GM23338 (cell line): ENCODE results near the gene ARHGEF39. TPM values are rescaled to one million over a fixed set of nuclear protein-coding genes. Genes with fewer than 3 reads are reported as not detected.

Source experiments
- ATAC-seq: fragments of 200-7000 bp; cut with Tn5 transposase; 3 replicates; pipeline ENCODE4 v1.9.1; 2020
- DNase-seq: peaks from one replicate; pipeline ENCODE4 v3.0.0-alpha.2; 2015; ENCODE audit warnings: low spot score
- H2AFZ ChIP-seq: fragments of 200-600 bp; sonication (generic); 2 replicates; pipeline ENCODE4 v1.8.0; 2016; ENCODE audit warnings: antibody characterized with exemption, mild to moderate bottlenecking, moderate library complexity
- H3F3A ChIP-seq: fragments of 200-600 bp; sonication (generic); replicated peaks from 2 replicates; pipeline ENCODE4 v1.8.0; 2017; ENCODE audit warnings: antibody characterized with exemption, mixed run types, low read depth
- H3K27ac ChIP-seq: fragments of 200-600 bp; sonication (generic); 2 replicates; pipeline ENCODE4 v1.6.1; 2016; ENCODE audit warnings: low read depth
- H3K27me3 ChIP-seq: fragments of 200-600 bp; sonication (generic); 2 replicates; pipeline ENCODE4 v1.8.0; 2016; ENCODE audit warnings: mild to moderate bottlenecking, mixed run types, moderate library complexity; ENCODE audit not compliant: insufficient read depth
- H3K36me3 ChIP-seq: fragments of 200-600 bp; sonication (generic); 2 replicates; pipeline ENCODE4 v1.8.0; 2016; ENCODE audit warnings: mild to moderate bottlenecking; ENCODE audit not compliant: insufficient read depth
- H3K4me1 ChIP-seq: fragments of 200-600 bp; sonication (generic); 2 replicates; pipeline ENCODE4 v1.8.0; 2016; ENCODE audit warnings: mild to moderate bottlenecking, moderate library complexity; ENCODE audit not compliant: insufficient read depth
- H3K4me2 ChIP-seq: fragments of 200-600 bp; sonication (generic); 2 replicates; pipeline ENCODE4 v1.7.1; 2017; ENCODE audit warnings: mixed run types
- H3K4me3 ChIP-seq: fragments of 200-600 bp; sonication (generic); 2 replicates; pipeline ENCODE4 v1.6.1; 2016; ENCODE audit warnings: mixed run types
- H3K79me2 ChIP-seq: fragments of 200-600 bp; sonication (generic); replicated peaks from 2 replicates; pipeline ENCODE4 v1.8.0; 2017; ENCODE audit warnings: mild to moderate bottlenecking; ENCODE audit not compliant: insufficient read depth
- H3K9me2 ChIP-seq: fragments of 200-600 bp; sonication (generic); 2 replicates; pipeline ENCODE4 v1.8.0; 2017; ENCODE audit not compliant: insufficient read depth
- H4K20me1 ChIP-seq: fragments of 200-600 bp; sonication (generic); replicated peaks from 2 replicates; pipeline ENCODE4 v1.8.0; 2017; ENCODE audit warnings: mild to moderate bottlenecking; ENCODE audit not compliant: insufficient read depth
- H3K27ac Mint-ChIP-seq: 2 replicates; pipeline ENCODE4 v1.8.0; 2020; ENCODE audit warnings: inconsistent platforms, mild to moderate bottlenecking, moderate library complexity, mixed read lengths
- H3K27me3 Mint-ChIP-seq: 3 replicates; pipeline ENCODE4 v1.8.0; 2022; ENCODE audit warnings: low read depth, mild to moderate bottlenecking, moderate library complexity, mixed read lengths, inconsistent platforms; ENCODE audit not compliant: insufficient read depth, poor library complexity
- H3K36me3 Mint-ChIP-seq: 3 replicates; pipeline ENCODE4 v1.8.0; 2021; ENCODE audit warnings: low read depth, mild to moderate bottlenecking, inconsistent platforms, moderate library complexity, mixed read lengths
- H3K4me1 Mint-ChIP-seq: 3 replicates; pipeline ENCODE4 v1.8.0; 2020; ENCODE audit warnings: mild to moderate bottlenecking, inconsistent platforms, mixed read lengths
- H3K4me3 Mint-ChIP-seq: 3 replicates; pipeline ENCODE4 v1.8.0; 2021; ENCODE audit warnings: moderate library complexity, mild to moderate bottlenecking, inconsistent platforms, mixed read lengths
- H3K9me3 Mint-ChIP-seq: 3 replicates; pipeline ENCODE4 v1.8.0; 2020; ENCODE audit warnings: moderate library complexity, mild to moderate bottlenecking, inconsistent platforms, mixed read lengths
- CREB1 ChIP-seq: fragments of 250-450 bp; sonication (Bioruptor Pico); IDR thresholded peaks from 2 replicates; pipeline ENCODE4 v1.5.0; 2020; ENCODE audit warnings: low read depth, mild to moderate bottlenecking, moderate library complexity
- CTCF ChIP-seq, 2 experiments: fragments of 200-600 bp in 1 of 2; sonication (generic) in 1 of 2; conservative IDR thresholded peaks; 2 replicates each; pipeline versions ENCODE4 v1.5.1 to v1.6.1; 2016 to 2017; ENCODE audit warnings: antibody characterized with exemption in 2 of 2, low read depth in 2 of 2, mild to moderate bottlenecking in 2 of 2, moderate library complexity in 1 of 2
- JUNB ChIP-seq: IDR thresholded peaks from one replicate; pipeline ENCODE4 v1.6.1; 2016; ENCODE audit warnings: antibody characterized with exemption; ENCODE audit not compliant: unreplicated experiment
- NANOG ChIP-seq: IDR thresholded peaks from 2 replicates; pipeline ENCODE4 v1.6.1; 2016; ENCODE audit warnings: antibody characterized with exemption, borderline replicate concordance
- POLR2AphosphoS5 ChIP-seq: IDR thresholded peaks from 2 replicates; pipeline ENCODE4 v1.6.1; 2016; ENCODE audit warnings: antibody characterized with exemption, low read depth
- polyA plus RNA-seq: library from polyadenylated mRNA; unstranded; fragments of >200 nt; fragmentation: Nextera tagmentation; extraction: Ambion mirVana; gene quantifications from 2 replicates; pipeline ENCODE4 v1.2.1, GENCODE V29; 2016
- total RNA-seq: library from RNA; depleted of rRNA; stranded (reverse); fragments of >200 nt; shearing (Covaris generic); gene quantifications from 2 replicates; pipeline ENCODE4 v1.2.3, GENCODE V29; 2014
- TF ChIP-seq, protein P1 (sequence below): fragments of 250-450 bp; sonication (Bioruptor Pico); IDR thresholded peaks from 2 replicates; pipeline ENCODE4 v1.5.0; 2020; ENCODE audit warnings: mild to moderate bottlenecking, moderate library complexity

ARHGEF39 gene
- total and polyA plus RNA-seq, 2 experiments from 2014 or later, result 16.8 to 31.0 TPM

- TF ChIP-seq, protein P1, sequence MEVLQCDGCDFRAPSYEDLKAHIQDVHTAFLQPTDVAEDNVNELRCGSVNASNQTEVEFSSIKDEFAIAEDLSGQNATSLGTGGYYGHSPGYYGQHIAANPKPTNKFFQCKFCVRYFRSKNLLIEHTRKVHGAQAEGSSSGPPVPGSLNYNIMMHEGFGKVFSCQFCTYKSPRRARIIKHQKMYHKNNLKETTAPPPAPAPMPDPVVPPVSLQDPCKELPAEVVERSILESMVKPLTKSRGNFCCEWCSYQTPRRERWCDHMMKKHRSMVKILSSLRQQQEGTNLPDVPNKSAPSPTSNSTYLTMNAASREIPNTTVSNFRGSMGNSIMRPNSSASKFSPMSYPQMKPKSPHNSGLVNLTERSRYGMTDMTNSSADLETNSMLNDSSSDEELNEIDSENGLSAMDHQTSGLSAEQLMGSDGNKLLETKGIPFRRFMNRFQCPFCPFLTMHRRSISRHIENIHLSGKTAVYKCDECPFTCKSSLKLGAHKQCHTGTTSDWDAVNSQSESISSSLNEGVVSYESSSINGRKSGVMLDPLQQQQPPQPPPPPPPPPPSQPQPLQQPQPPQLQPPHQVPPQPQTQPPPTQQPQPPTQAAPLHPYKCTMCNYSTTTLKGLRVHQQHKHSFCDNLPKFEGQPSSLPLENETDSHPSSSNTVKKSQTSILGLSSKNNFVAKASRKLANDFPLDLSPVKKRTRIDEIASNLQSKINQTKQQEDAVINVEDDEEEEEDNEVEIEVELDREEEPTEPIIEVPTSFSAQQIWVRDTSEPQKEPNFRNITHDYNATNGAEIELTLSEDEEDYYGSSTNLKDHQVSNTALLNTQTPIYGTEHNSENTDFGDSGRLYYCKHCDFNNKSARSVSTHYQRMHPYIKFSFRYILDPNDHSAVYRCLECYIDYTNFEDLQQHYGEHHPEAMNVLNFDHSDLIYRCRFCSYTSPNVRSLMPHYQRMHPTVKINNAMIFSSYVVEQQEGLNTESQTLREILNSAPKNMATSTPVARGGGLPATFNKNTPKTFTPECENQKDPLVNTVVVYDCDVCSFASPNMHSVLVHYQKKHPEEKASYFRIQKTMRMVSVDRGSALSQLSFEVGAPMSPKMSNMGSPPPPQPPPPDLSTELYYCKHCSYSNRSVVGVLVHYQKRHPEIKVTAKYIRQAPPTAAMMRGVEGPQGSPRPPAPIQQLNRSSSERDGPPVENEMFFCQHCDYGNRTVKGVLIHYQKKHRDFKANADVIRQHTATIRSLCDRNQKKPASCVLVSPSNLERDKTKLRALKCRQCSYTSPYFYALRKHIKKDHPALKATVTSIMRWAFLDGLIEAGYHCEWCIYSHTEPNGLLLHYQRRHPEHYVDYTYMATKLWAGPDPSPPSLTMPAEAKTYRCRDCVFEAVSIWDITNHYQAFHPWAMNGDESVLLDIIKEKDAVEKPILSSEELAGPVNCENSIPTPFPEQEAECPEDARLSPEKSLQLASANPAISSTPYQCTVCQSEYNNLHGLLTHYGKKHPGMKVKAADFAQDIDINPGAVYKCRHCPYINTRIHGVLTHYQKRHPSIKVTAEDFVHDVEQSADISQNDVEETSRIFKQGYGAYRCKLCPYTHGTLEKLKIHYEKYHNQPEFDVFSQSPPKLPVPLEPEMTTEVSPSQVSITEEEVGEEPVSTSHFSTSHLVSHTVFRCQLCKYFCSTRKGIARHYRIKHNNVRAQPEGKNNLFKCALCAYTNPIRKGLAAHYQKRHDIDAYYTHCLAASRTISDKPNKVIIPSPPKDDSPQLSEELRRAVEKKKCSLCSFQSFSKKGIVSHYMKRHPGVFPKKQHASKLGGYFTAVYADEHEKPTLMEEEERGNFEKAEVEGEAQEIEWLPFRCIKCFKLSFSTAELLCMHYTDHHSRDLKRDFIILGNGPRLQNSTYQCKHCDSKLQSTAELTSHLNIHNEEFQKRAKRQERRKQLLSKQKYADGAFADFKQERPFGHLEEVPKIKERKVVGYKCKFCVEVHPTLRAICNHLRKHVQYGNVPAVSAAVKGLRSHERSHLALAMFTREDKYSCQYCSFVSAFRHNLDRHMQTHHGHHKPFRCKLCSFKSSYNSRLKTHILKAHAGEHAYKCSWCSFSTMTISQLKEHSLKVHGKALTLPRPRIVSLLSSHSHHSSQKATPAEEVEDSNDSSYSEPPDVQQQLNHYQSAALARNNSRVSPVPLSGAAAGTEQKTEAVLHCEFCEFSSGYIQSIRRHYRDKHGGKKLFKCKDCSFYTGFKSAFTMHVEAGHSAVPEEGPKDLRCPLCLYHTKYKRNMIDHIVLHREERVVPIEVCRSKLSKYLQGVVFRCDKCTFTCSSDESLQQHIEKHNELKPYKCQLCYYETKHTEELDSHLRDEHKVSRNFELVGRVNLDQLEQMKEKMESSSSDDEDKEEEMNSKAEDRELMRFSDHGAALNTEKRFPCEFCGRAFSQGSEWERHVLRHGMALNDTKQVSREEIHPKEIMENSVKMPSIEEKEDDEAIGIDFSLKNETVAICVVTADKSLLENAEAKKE (CRISPR knock-in tag), result no peak
These were observed 20.5 kb upstream of the ARHGEF39 start (continued) for GRCh38 chr9:35685506-35685905.

DNA sequence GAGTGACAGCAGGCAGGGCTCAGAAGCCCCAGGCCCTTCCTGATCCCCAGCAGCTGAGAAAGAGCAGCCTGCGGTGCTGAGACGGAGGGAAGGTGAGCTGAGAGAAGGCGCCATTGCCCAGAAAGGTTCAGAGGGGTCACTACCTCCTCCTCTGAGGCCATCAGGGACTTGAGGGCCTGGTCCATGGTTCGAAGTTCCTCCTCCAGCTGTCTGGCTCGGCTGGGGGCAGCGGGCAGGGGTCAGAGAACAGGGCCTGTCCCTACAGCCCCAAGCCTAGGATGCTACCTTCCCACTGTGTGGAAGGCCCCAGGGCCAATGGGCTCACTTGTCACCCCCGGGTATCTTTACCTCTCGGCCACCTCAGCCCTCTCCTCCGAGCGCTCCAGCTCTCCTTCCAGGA, 19.9 kb upstream of the ARHGEF39 start:
- no peak overlapping the region for H3K27ac ChIP-seq
- no peaks in the 10 kb centered on the region for H3K9me2 ChIP-seq
- H3K4me2 ChIP-seq, result no peak overlapping the region
- Mint-ChIP-seq H3K9me3 (no peaks in the 10 kb centered on the region), H3K4me3 (no peak overlapping the region), H3K36me3 (peaks cover 69% of the 10 kb centered on the region), H3K4me1 (peaks cover 43% of the 10 kb centered on the region), H3K27ac (no peak overlapping the region), H3K27me3 (peaks cover 10% of the 10 kb centered on the region)
- peaks cover 28% of the 10 kb centered on the region for H3K4me1 ChIP-seq
- H2AFZ ChIP-seq, result no peak overlapping the region
- ATAC-seq (no peak), DNase-seq (no peak)
- peaks cover 22% of the 10 kb centered on the region for H3K79me2 ChIP-seq
- H4K20me1 ChIP-seq, result peaks cover 9% of the 10 kb centered on the region
- peaks cover 22% of the 10 kb centered on the region for H3F3A ChIP-seq
- no peaks in the 10 kb centered on the region for H3K27me3 ChIP-seq
- peaks cover 26% of the 10 kb centered on the region for H3K36me3 ChIP-seq
- TF ChIP-seq JUNB (no peak), CREB1 (CRISPR knock-in tag) (no peak), CTCF (conservative IDR thresholded peaks at IDR 0.05; ENCODE audit: low read depth in 2 of 2) (no peak), NANOG (no peak), POLR2AphosphoS5 (no peak)
- H3K4me3 ChIP-seq, result no peak overlapping the region
